Fibroblast of the aortic adventitia (primary cell): ENCODE data around the gene MARCHF10. TPM values are rescaled to one million over a fixed set of nuclear protein-coding genes. Genes with fewer than 3 reads are reported as not detected.

Experiments used
- DNase-seq: peaks from one replicate; pipeline ENCODE4 v3.0.0-alpha.2; 2010; ENCODE audit warnings: low read depth
- H3K4me3 ChIP-seq: 2 replicates; pipeline ENCODE4 v1.5.1; 2011; ENCODE audit warnings: low read depth, mild to moderate bottlenecking, control low read depth, low read length, moderate library complexity
- total RNA-seq: library from RNA; depleted of rRNA; stranded (reverse); fragments of >200 nt; gene quantifications from 2 replicates; pipeline ENCODE4 v1.2.3, GENCODE V29; 2012; ENCODE audit warnings: low replicate concordance
- TF ChIP-seq, protein P1 (sequence below): IDR thresholded peaks from 2 replicates; pipeline ENCODE4 v1.5.1; 2011; ENCODE audit warnings: mild to moderate bottlenecking, low read length, control low read depth, inconsistent platforms; ENCODE audit not compliant: insufficient read depth

MARCHF10 gene
- total RNA-seq, 1 donor = 0.09 TPM

DNA sequence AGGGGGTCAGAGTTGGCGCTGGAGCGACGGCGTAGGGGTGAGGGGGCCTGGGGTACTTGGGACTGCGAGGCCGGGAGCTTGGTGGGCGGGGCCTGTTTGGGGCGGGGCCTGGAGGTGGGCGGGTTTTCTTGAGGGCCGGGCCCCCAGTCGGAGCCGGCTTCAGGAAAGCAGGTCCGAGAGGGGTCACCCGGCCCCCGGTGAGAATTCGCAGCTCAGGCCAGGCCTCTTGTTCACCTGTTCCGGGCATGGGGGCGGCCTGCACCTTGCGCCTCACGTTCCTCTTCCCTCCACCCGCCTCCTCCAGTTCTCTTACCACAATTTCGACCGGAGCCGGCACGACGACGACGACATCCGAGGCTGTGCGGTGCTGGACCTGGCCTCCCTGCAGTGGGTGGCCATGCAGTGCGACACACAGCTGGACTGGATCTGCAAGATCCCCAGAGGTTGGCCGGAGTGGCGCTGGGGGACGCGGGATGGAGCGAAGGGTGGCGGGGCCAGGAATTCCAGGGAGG, 128.2 kb downstream of the MARCHF10 start:
- TF ChIP-seq, protein P1, sequence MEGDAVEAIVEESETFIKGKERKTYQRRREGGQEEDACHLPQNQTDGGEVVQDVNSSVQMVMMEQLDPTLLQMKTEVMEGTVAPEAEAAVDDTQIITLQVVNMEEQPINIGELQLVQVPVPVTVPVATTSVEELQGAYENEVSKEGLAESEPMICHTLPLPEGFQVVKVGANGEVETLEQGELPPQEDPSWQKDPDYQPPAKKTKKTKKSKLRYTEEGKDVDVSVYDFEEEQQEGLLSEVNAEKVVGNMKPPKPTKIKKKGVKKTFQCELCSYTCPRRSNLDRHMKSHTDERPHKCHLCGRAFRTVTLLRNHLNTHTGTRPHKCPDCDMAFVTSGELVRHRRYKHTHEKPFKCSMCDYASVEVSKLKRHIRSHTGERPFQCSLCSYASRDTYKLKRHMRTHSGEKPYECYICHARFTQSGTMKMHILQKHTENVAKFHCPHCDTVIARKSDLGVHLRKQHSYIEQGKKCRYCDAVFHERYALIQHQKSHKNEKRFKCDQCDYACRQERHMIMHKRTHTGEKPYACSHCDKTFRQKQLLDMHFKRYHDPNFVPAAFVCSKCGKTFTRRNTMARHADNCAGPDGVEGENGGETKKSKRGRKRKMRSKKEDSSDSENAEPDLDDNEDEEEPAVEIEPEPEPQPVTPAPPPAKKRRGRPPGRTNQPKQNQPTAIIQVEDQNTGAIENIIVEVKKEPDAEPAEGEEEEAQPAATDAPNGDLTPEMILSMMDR = no peak
- H3K4me3 ChIP-seq = no peak overlapping the region
- no peak for DNase-seq

DNA sequence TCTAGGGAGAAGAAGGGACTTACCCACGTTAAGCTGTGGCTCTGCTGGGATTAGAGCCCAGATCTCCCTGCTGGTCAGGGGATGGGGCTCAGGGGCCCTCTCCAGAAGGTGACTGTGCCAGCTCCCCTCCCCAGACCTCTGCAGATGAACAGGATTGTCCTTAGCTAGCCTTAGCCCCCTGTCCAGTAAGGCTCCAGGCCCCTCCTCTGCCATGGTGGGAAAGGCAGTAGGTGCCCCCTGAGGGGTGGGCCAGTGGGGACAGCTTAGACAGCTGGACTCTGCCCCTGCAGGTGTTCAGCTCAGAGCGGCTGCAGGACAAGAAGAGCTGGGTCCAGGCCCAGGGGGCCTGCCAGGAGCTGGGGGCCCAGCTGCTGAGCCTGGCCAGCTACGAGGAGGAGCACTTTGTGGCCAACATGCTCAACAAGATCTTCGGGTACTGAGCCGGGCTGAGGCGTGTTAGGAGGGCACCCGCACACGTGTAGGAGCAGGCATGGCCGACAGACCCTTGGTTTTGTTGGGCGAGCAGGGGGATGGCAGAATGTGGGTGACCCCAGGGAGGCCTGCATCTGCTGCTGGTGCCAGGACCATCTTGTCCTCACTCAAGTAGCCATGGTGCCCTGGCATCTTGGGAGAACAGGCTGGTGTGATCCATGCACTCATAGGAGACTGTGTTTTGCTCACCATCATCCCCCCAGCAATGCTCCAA, 129.7 kb downstream of the MARCHF10 start:
- TF ChIP-seq, protein P1 = no peak
- H3K4me3 ChIP-seq = no peak overlapping the region
- no peak for DNase-seq

DNA sequence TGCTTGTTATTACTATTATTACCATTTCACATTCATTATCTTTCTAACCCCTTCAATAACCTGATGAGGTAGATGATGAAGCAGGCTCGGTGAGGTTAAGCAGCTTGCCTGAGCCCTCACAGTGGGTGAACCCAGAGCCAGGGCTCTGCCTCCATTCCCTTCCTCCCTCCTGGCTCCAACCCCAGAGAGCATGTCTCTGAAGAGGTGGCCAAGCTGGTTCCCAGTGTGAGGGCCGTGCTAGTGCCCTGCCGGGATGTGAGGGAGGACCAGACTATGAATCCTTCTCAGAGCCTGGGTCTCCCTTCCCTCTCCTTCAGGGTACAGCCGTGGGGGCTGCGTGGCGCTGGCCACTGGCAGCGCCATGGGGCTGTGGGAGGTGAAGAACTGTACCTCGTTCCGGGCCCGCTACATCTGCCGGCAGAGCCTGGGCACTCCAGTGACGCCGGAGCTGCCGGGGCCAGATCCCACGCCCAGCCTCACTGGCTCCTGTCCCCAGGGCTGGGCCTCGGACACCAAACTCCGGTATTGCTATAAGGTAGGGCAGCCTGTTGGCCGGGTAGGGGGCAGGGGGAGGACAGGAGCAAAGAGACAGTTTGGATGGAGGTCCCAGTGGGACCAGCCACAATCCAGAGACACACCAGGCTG, 131.0 kb downstream of the MARCHF10 start:
- TF ChIP-seq, protein P1 = no peak
- no peak for DNase-seq
- H3K4me3 ChIP-seq = no peak overlapping the region

DNA sequence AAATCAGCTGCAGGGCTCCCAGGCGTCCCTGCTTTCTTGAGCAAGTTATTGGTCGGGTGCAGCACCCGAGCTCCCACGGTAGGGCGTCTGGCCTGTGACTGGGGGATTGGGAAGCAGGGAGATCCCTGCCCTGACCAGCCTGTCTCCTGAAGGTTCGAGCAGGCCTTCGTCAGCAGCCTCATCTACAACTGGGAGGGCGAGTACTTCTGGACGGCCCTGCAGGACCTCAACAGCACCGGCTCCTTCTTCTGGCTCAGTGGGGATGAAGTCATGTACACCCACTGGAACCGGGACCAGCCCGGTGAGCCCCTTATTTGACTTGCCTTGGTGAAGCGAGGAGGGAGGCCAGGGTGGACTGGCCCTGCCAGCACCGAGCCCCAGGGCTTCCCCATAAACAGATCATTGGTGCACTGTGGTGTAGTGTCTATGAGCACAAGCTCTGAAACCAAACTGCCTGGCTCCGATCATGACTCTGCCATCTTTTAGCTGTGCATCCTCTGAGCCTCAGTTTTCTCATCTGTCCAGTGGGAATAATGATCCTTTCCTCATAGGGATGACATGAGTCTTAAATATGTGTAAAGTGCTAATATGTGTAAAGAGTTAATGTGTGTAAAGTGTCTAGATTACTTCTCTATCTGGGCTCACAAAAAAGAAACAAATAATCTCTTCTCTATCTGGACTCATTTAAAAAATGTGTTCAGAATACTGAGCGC, 131.7 kb downstream of the MARCHF10 start:
- H3K4me3 ChIP-seq = no peak overlapping the region
- TF ChIP-seq, protein P1 = no peak
- DNase-seq = no peak

DNA sequence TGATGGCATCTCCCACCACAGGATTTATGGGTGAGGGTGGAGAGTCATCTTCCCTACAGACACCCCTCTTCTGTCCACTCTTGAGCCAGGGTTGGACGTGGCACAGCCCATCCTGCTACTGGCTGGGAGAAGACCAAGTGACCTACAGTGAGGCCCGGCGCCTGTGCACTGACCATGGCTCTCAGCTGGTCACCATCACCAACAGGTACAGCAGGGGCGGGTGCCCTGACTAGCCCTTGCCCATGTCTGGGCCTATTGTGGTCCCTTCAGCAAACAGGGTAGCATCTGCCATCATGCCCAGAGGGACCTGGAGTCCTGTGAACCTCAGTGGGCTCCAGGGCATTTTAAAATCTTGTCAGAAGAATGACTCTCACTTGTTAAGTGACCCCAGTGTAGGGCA, 132.4 kb downstream of the MARCHF10 start:
- TF ChIP-seq, protein P1 = no peak
- H3K4me3 ChIP-seq = no peak overlapping the region
- DNase-seq = no peak

DNA sequence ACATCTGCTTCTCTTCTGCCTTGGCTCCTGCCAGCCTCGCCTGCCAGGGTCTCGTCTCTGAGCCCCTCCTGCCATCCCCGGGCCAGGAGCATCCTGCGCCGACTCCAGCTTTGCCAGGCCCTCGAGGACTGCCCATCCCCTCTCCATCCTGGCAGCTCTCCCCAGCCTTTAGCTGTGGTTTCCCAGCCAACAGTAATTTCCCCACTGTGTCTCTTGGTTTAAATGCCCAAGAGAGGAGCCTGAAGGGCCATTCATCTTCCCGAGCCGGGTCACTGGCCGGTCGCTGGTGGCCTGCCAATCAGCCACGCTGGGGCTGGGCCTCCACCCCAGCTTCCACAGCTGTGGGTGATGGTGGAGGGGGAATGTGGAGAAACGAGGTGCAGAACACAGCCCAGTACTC, 132.9 kb downstream of the MARCHF10 start:
- TF ChIP-seq, protein P1 = no peak
- H3K4me3 ChIP-seq = no peak overlapping the region
- DNase-seq = peak; percentile 56
